Keratinocyte (primary cell): Measurements from ENCODE around the gene POLR3G. TPM values are rescaled to one million over a fixed set of nuclear protein-coding genes. Genes with fewer than 3 reads are reported as not detected.

Experiments
- DNase-seq: peaks from one replicate; pipeline ENCODE4 v3.0.0-alpha.2; 2011; ENCODE audit warnings: low read depth, missing footprints, low spot score
- FAIRE-seq: peaks from 2 replicates; lab custom pipeline; 2011; peaks lifted over from hg19 to GRCh38; lab: Jason Lieb, UNC
- H2AFZ ChIP-seq: 2 replicates; pipeline ENCODE4 v1.6.0; 2012; ENCODE audit warnings: low read length, control low read depth, inconsistent platforms; ENCODE audit not compliant: control insufficient read depth
- H3K27ac ChIP-seq: 2 replicates; pipeline ENCODE4 v1.5.1; 2011; ENCODE audit warnings: low read length; ENCODE audit not compliant: control insufficient read depth, insufficient read depth
- H3K27me3 ChIP-seq: 3 replicates; pipeline ENCODE4 v1.6.0; 2011; ENCODE audit warnings: low read length; ENCODE audit not compliant: control insufficient read depth, insufficient read depth; ENCODE audit errors: extremely low read depth
- H3K36me3 ChIP-seq, 2 experiments: 2 replicates in 1 of 2; 3 replicates in 1 of 2; pipeline ENCODE4 v1.5.1; 2011; ENCODE audit warnings: low read length in 2 of 2, mild to moderate bottlenecking in 1 of 2; ENCODE audit not compliant: control insufficient read depth in 2 of 2, insufficient read depth in 2 of 2; ENCODE audit errors: extremely low read depth in 1 of 2
- H3K4me1 ChIP-seq: 3 replicates; pipeline ENCODE4 v1.5.1; 2011; ENCODE audit warnings: low read length; ENCODE audit not compliant: control insufficient read depth, insufficient read depth; ENCODE audit errors: extremely low read depth
- H3K4me2 ChIP-seq: 3 replicates; pipeline ENCODE4 v1.6.0; 2011; ENCODE audit warnings: low read depth, low read length; ENCODE audit not compliant: control insufficient read depth, insufficient read depth; ENCODE audit errors: extremely low read depth
- H3K4me3 ChIP-seq, 3 experiments: fragments of 200-600 bp in 1 of 3; sonication (generic) in 1 of 3; 2 replicates in 2 of 3; 3 replicates in 1 of 3; pipeline ENCODE4 v1.5.1; 2011 to 2016; ENCODE audit warnings: low read length in 3 of 3, mild to moderate bottlenecking in 3 of 3, control low read depth in 2 of 3, inconsistent platforms in 1 of 3, low read depth in 1 of 3, mixed read lengths in 1 of 3, mixed run types in 1 of 3, moderate library complexity in 1 of 3; ENCODE audit not compliant: control insufficient read depth in 2 of 3, insufficient read depth in 2 of 3; ENCODE audit errors: extremely low read depth in 1 of 3
- H3K79me2 ChIP-seq: 2 replicates; pipeline ENCODE4 v1.6.0; 2012; ENCODE audit warnings: low read length; ENCODE audit not compliant: control insufficient read depth, insufficient read depth
- H3K9ac ChIP-seq: 3 replicates; pipeline ENCODE4 v1.6.0; 2011; ENCODE audit warnings: low read length; ENCODE audit not compliant: control insufficient read depth, insufficient read depth; ENCODE audit errors: extremely low read depth
- H3K9me1 ChIP-seq: 3 replicates; pipeline ENCODE4 v1.6.0; 2011; ENCODE audit warnings: low read length; ENCODE audit not compliant: control insufficient read depth, insufficient read depth; ENCODE audit errors: extremely low read depth
- H3K9me3 ChIP-seq: 2 replicates; pipeline ENCODE4 v1.5.1; 2012; ENCODE audit warnings: low read depth, low read length; ENCODE audit not compliant: control insufficient read depth
- H4K20me1 ChIP-seq: 3 replicates; pipeline ENCODE4 v1.6.0; 2011; ENCODE audit warnings: low read length; ENCODE audit not compliant: control insufficient read depth, insufficient read depth; ENCODE audit errors: extremely low read depth
- EZH2 ChIP-seq: IDR thresholded peaks from one replicate; pipeline ENCODE4 v1.6.1; 2012; ENCODE audit warnings: inconsistent platforms, mild to moderate bottlenecking, low read length, moderate library complexity
- dilution Hi-C: fragments of 300-500 bp; cut with MboI; formaldehyde crosslinking; loops from one replicate; pipeline ENCODE4 v1.7.0; 2020; ENCODE audit warnings: low sequenced_read_pairs; ENCODE audit not compliant: extremely low pct_ligation_motif_present
- polyA plus RNA-seq, 5 experiments: library from polyadenylated mRNA; depleted of rRNA in 3 of 5; stranded (reverse) in 3 of 5; stranded (forward) in 1 of 5; unstranded in 1 of 5; fragments of >200 nt; gene quantifications; 1 replicate in 1 of 5; 2 replicates in 3 of 5; 3 replicates in 1 of 5; pipeline versions ENCODE4 v1.2.1 to v1.2.3, GENCODE V29; 2011 to 2012; ENCODE audit warnings: missing spikeins in 2 of 5, low read depth in 1 of 5, low replicate concordance in 1 of 5
- TF ChIP-seq, protein P1 (sequence below), 3 experiments: IDR thresholded peaks in 1 of 3; conservative IDR thresholded peaks in 1 of 3; optimal IDR thresholded peaks in 1 of 3; 2 replicates in 2 of 3; 3 replicates in 1 of 3; pipeline versions ENCODE3 to v1.5.1; 2011; ENCODE audit warnings: low read length in 3 of 3, mild to moderate bottlenecking in 3 of 3, moderate library complexity in 2 of 3, control low read depth in 1 of 3, inconsistent platforms in 1 of 3; ENCODE audit not compliant: insufficient read depth in 2 of 3; ENCODE audit errors: extremely low read depth in 1 of 3

POLR3G gene
- polyA plus RNA-seq, 1 donor (not counting 4 experiments of a cell fraction or from before 2014, with no cell fraction given): 27.0 TPM

DNA sequence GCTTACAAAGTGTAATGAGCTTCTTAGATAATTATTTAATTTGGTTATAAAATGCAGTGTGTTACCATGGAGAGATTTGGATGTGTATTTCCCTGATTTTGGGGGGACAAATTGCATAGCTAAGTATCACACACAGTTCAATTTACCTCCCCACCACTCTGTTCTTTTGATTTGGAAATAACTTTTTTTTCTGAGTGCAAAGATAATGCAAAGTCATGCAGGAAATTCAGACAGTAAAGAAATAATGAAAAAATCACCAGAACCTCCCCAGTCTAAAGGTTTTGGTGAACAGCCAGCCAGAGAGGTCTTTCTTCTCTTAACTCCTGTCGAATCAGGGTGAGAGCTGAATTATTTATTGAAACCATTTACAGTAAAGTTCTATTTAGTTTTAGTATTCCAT lies 87.1 kb downstream of the POLR3G start:
- H3K79me2 ChIP-seq: no peaks in the 10 kb centered on the region

GRCh38 chr5:90562341-90562740 lies 87.7 kb downstream of the POLR3G start:
- no peak overlapping the region for H3K4me2 ChIP-seq
- H3K27me3 ChIP-seq: peaks cover 22% of the 10 kb centered on the region
- FAIRE-seq (no peak), DNase-seq (no peak)
- H3K36me3 ChIP-seq: no peaks in the 10 kb centered on the region
- H3K27ac ChIP-seq: no peak overlapping the region
- no peak overlapping the region for H3K9ac ChIP-seq
- no peaks in the 10 kb centered on the region for H3K79me2 ChIP-seq
- dilution Hi-C loops: no loop called here
- no peak overlapping the region for H3K4me3 ChIP-seq
- no peaks in the 10 kb centered on the region for H4K20me1 ChIP-seq
- H3K9me1 ChIP-seq: no peaks in the 10 kb centered on the region
- TF ChIP-seq, protein P1, sequence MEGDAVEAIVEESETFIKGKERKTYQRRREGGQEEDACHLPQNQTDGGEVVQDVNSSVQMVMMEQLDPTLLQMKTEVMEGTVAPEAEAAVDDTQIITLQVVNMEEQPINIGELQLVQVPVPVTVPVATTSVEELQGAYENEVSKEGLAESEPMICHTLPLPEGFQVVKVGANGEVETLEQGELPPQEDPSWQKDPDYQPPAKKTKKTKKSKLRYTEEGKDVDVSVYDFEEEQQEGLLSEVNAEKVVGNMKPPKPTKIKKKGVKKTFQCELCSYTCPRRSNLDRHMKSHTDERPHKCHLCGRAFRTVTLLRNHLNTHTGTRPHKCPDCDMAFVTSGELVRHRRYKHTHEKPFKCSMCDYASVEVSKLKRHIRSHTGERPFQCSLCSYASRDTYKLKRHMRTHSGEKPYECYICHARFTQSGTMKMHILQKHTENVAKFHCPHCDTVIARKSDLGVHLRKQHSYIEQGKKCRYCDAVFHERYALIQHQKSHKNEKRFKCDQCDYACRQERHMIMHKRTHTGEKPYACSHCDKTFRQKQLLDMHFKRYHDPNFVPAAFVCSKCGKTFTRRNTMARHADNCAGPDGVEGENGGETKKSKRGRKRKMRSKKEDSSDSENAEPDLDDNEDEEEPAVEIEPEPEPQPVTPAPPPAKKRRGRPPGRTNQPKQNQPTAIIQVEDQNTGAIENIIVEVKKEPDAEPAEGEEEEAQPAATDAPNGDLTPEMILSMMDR (optimal IDR thresholded peaks at IDR 0.05 in 1 of 3, IDR thresholded peaks at IDR 0.05 in 1 of 3, conservative IDR thresholded peaks at IDR 0.05 in 1 of 3; ENCODE audit: extremely low read depth in 1 of 3, insufficient read depth in 2 of 3, low read length in 3 of 3): no peak
- no peak for TF ChIP-seq EZH2
- H3K9me3 ChIP-seq: no peaks in the 10 kb centered on the region
- H3K4me1 ChIP-seq: peaks cover 2% of the 10 kb centered on the region
- H2AFZ ChIP-seq: no peak overlapping the region

More for the DNA sequence above, 87.1 kb downstream of the POLR3G start:
- no peaks in the 10 kb centered on the region for H4K20me1 ChIP-seq
- H3K4me2 ChIP-seq: no peak overlapping the region
- FAIRE-seq: no peak
- H3K27ac ChIP-seq: no peak overlapping the region
- H3K36me3 ChIP-seq: no peaks in the 10 kb centered on the region
- H3K9me1 ChIP-seq: no peaks in the 10 kb centered on the region
- H3K9me3 ChIP-seq: no peaks in the 10 kb centered on the region
- peaks cover 2% of the 10 kb centered on the region for H3K4me1 ChIP-seq
- no peak for TF ChIP-seq EZH2
- TF ChIP-seq, protein P1 (optimal IDR thresholded peaks at IDR 0.05 in 1 of 3, IDR thresholded peaks at IDR 0.05 in 1 of 3, conservative IDR thresholded peaks at IDR 0.05 in 1 of 3; ENCODE audit: extremely low read depth in 1 of 3, insufficient read depth in 2 of 3, low read length in 3 of 3): no peak
- H3K4me3 ChIP-seq: no peak overlapping the region
- H2AFZ ChIP-seq: no peak overlapping the region
- no peak overlapping the region for H3K9ac ChIP-seq
- no peak for DNase-seq
- peaks cover 26% of the 10 kb centered on the region for H3K27me3 ChIP-seq
- dilution Hi-C loops: no loop called here
